ENCODE measurements around the gene OTUD5. TPM values are rescaled to one million over a fixed set of nuclear protein-coding genes. Genes with fewer than 3 reads are reported as not detected.
"Not testable (repeated sequence)": the region's sequence is repeated elsewhere in the genome, so short reads cannot be mapped to it uniquely, and the experiment has no call there.

OTUD5 gene
- polyA plus RNA-seq, 3 donors: 8.4 to 75.0 (median 12.4) TPM

GRCh38 chrX:48890296-48890925, 67.0 kb downstream of the OTUD5 start:
- Mint-ChIP-seq H3K4me3 (peak overlapping the region; percentile 84 to 93), H3K27ac (peak overlapping the region in 3 of 7 donors; percentile 0 to 52 (median 43)), H3K4me1 (peaks cover 16% of the 10 kb centered on the region), H3K36me3 (peaks cover 16 to 19% of the 10 kb centered on the region in 2 donors), H3K9me3 (peaks cover 0 to 7% (median 0%) of the 10 kb centered on the region in 7 donors), H3K27me3 (ENCODE audit: low read depth in 3 of 3) (peaks cover 0 to 10% (median 9%) of the 10 kb centered on the region in 3 donors)
- no peak overlapping the region for H3K27ac ChIP-seq (ENCODE audit: low read depth in 1 of 2, low read length in 2 of 2)
- H3K9ac ChIP-seq (ENCODE audit: insufficient read depth, low read length, poor library complexity, severe bottlenecking): peak overlapping the region; percentile 40
- peaks cover 2% of the 10 kb centered on the region for H3K79me2 ChIP-seq (ENCODE audit: insufficient read depth, low read length)
- TF ChIP-seq, protein P1, sequence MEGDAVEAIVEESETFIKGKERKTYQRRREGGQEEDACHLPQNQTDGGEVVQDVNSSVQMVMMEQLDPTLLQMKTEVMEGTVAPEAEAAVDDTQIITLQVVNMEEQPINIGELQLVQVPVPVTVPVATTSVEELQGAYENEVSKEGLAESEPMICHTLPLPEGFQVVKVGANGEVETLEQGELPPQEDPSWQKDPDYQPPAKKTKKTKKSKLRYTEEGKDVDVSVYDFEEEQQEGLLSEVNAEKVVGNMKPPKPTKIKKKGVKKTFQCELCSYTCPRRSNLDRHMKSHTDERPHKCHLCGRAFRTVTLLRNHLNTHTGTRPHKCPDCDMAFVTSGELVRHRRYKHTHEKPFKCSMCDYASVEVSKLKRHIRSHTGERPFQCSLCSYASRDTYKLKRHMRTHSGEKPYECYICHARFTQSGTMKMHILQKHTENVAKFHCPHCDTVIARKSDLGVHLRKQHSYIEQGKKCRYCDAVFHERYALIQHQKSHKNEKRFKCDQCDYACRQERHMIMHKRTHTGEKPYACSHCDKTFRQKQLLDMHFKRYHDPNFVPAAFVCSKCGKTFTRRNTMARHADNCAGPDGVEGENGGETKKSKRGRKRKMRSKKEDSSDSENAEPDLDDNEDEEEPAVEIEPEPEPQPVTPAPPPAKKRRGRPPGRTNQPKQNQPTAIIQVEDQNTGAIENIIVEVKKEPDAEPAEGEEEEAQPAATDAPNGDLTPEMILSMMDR (IDR thresholded peaks at IDR 0.05): no peak
- no peaks in the 10 kb centered on the region for H3K9me3 ChIP-seq (replicated peaks in 1 of 2; ENCODE audit: control insufficient read depth in 1 of 2, insufficient read depth in 1 of 2, low read length in 2 of 2)
- peak overlapping the region; percentile 85 for H3K4me2 ChIP-seq (replicated peaks; ENCODE audit: extremely low read depth, low read length, poor library complexity, severe bottlenecking)
- H2AFZ ChIP-seq (ENCODE audit: insufficient read depth, low read depth, low read length, poor library complexity, severe bottlenecking): peak overlapping the region; percentile 81
- H3K27me3 ChIP-seq (ENCODE audit: control insufficient read depth in 2 of 2, insufficient read depth in 2 of 2, low read length in 2 of 2): no peaks in the 10 kb centered on the region
- WGBS (ENCODE audit: insufficient coverage): 4% methylated on average over 7 of the region's 15 CpGs
- intact Hi-C loops (cut with micrococcal nuclease): loop anchor here (5.0 to 10.0 kb wide), 3 partner anchors 54 to 154 kb away; partner anchors contain the start of gene TFE3 (in 1 of the 2)
- peaks cover 9 to 21% of the 10 kb centered on the region in 2 donors for H3K4me1 ChIP-seq (ENCODE audit: control insufficient read depth in 1 of 2, insufficient read depth in 2 of 2, low read length in 2 of 2)
- peak overlapping the region; percentile 36 to 77 (median 39) for H3K4me3 ChIP-seq (replicated peaks in 1 of 3; ENCODE audit: low read depth in 2 of 3, low read length in 3 of 3)
- peaks cover 12 to 24% of the 10 kb centered on the region in 2 donors for H3K36me3 ChIP-seq (replicated peaks in 1 of 2; ENCODE audit: control insufficient read depth in 1 of 2, insufficient read depth in 2 of 2, low read length in 2 of 2)
- H4K20me1 ChIP-seq (ENCODE audit: insufficient read depth, low read length): peaks cover 4% of the 10 kb centered on the region
- DNase-seq: no peak

DNA sequence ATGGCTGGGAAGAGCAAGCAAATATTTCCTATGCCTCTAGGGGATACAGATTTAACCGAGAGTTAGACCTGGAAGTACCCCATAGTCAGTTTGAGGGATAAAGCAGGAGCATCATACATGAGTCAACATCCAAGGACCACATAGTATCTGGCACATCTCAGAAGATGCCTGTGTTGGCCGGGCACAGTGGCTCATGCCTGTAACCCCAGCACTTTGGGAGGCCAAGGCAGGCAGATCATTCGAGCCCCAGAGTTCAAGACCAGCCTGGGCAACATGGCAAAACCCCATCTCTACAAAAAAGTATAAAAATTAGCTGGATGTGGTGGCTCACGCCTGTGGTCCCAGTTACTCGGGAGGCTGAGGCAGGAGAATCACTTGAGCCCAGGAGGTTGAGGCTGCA, 70.8 kb downstream of the OTUD5 start:
- H3K9me3 ChIP-seq (replicated peaks in 1 of 2; ENCODE audit: control insufficient read depth in 1 of 2, insufficient read depth in 1 of 2, low read length in 2 of 2); H3K27me3 ChIP-seq (ENCODE audit: control insufficient read depth in 2 of 2, insufficient read depth in 2 of 2, low read length in 2 of 2); H3K4me3 ChIP-seq (replicated peaks in 1 of 3; ENCODE audit: low read depth in 2 of 3, low read length in 3 of 3); DNase-seq; H3K36me3 ChIP-seq (replicated peaks in 1 of 2; ENCODE audit: control insufficient read depth in 1 of 2, insufficient read depth in 2 of 2, low read length in 2 of 2); H4K20me1 ChIP-seq (ENCODE audit: insufficient read depth, low read length); H2AFZ ChIP-seq (ENCODE audit: insufficient read depth, low read depth, low read length, poor library complexity, severe bottlenecking); H3K4me2 ChIP-seq (replicated peaks; ENCODE audit: extremely low read depth, low read length, poor library complexity, severe bottlenecking); H3K4me1 ChIP-seq (ENCODE audit: control insufficient read depth in 1 of 2, insufficient read depth in 2 of 2, low read length in 2 of 2); H3K9ac ChIP-seq (ENCODE audit: insufficient read depth, low read length, poor library complexity, severe bottlenecking); intact Hi-C loops (cut with micrococcal nuclease); H3K9me3 Mint-ChIP-seq; H3K4me3 Mint-ChIP-seq; H3K4me1 Mint-ChIP-seq; H3K79me2 ChIP-seq (ENCODE audit: insufficient read depth, low read length); H3K36me3 Mint-ChIP-seq; H3K27ac ChIP-seq (ENCODE audit: low read depth in 1 of 2, low read length in 2 of 2); H3K27ac Mint-ChIP-seq: not testable (repeated sequence)
- peaks cover 2 to 12% (median 11%) of the 10 kb centered on the region in 3 donors for H3K27me3 Mint-ChIP-seq (ENCODE audit: low read depth in 3 of 3)
- no CpG with 5 or more reads among the region's 5 CpGs for WGBS (ENCODE audit: insufficient coverage)

Measured in CD14-positive monocyte (primary cell).